ENCODE data around the gene CTXN1. TPM values are rescaled to one million over a fixed set of nuclear protein-coding genes. Genes with fewer than 3 reads are reported as not detected.

Gene CTXN1
- total RNA-seq, 1 experiment from 2014 or later = 5.2 TPM

DNA sequence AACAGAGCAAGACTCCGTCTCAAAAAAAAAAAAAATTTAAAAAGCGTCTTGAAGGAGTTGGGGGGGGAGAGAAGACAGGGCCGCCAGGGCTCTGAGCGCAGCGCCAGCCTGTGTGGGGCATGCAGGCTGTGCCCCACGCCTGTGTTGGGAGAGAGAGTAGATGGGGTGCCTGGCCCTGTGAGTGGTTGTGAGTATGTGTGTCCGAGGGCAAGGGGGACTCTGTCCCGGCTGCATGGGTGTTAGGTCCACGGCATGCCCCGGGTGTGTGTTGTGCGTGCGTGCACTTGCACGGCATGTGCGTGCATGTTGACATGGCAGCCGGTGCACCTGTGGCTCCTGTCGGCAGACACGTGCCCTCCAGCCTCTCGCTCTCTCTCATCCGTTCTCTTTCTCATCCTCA lies 18.8 kb downstream of the CTXN1 start:
- DNase-seq (ENCODE audit: unreplicated experiment) = no peak
- Mint-ChIP-seq H3K27me3 (ENCODE audit: insufficient read depth, unreplicated experiment) (no peaks in the 10 kb centered on the region), H3K9me3 (ENCODE audit: unreplicated experiment) (no peaks in the 10 kb centered on the region), H3K4me3 (ENCODE audit: unreplicated experiment) (peak overlapping the region; percentile 31), H3K36me3 (ENCODE audit: insufficient read depth, unreplicated experiment) (peaks cover 27% of the 10 kb centered on the region), H3K27ac (ENCODE audit: low read depth, unreplicated experiment) (peak overlapping the region; percentile 59), H3K4me1 (ENCODE audit: insufficient read depth, unreplicated experiment) (peaks cover 22% of the 10 kb centered on the region)
- intact Hi-C loops (cut with micrococcal nuclease) = no loop called here
- POLR2A ChIA-PET = no interaction called here
- CTCF ChIA-PET = no interaction called here
- BruUV-seq (replicated peaks) = no TSS peak
- TF ChIP-seq, protein P1, sequence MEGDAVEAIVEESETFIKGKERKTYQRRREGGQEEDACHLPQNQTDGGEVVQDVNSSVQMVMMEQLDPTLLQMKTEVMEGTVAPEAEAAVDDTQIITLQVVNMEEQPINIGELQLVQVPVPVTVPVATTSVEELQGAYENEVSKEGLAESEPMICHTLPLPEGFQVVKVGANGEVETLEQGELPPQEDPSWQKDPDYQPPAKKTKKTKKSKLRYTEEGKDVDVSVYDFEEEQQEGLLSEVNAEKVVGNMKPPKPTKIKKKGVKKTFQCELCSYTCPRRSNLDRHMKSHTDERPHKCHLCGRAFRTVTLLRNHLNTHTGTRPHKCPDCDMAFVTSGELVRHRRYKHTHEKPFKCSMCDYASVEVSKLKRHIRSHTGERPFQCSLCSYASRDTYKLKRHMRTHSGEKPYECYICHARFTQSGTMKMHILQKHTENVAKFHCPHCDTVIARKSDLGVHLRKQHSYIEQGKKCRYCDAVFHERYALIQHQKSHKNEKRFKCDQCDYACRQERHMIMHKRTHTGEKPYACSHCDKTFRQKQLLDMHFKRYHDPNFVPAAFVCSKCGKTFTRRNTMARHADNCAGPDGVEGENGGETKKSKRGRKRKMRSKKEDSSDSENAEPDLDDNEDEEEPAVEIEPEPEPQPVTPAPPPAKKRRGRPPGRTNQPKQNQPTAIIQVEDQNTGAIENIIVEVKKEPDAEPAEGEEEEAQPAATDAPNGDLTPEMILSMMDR (IDR thresholded peaks at IDR 0.05; ENCODE audit: unreplicated experiment) = no peak

GRCh38 chr19:7905859-7906258 lies 20.1 kb downstream of the CTXN1 start:
- DNase-seq (ENCODE audit: unreplicated experiment) = no peak

DNA sequence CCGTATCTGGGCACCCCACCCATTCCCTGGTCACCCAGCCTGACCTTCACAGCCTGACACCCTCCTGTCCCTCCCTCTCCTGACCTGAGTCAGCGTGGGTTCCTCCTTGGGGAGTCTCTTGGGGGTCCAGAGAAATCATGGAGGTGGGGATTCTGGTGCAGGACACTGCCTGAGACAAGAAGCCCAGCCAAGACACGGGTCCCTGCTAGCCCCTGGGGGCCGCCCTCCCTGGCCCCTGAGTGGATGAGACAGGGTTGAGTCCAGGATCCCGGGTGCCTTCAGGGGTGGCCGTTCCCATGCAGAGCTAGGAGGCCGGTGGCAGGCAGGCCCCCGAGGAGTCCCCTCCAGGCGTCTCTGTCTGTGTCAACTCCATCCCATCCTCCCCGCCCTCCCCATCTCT lies 20.7 kb downstream of the CTXN1 start:
- Mint-ChIP-seq H3K27me3 (ENCODE audit: insufficient read depth, unreplicated experiment) (no peaks in the 10 kb centered on the region), H3K36me3 (ENCODE audit: insufficient read depth, unreplicated experiment) (peaks cover 23% of the 10 kb centered on the region), H3K4me1 (ENCODE audit: insufficient read depth, unreplicated experiment) (peaks cover 32% of the 10 kb centered on the region), H3K9me3 (ENCODE audit: unreplicated experiment) (no peaks in the 10 kb centered on the region), H3K27ac (ENCODE audit: low read depth, unreplicated experiment) (peak overlapping the region; percentile 98), H3K4me3 (ENCODE audit: unreplicated experiment) (peak overlapping the region; percentile 97)
- intact Hi-C loops (cut with micrococcal nuclease) = no loop called here
- TF ChIP-seq, protein P1 (IDR thresholded peaks at IDR 0.05; ENCODE audit: unreplicated experiment) = no peak
- no TSS peak for BruUV-seq (replicated peaks)
- POLR2A ChIA-PET = no interaction called here
- DNase-seq (ENCODE audit: unreplicated experiment) = no peak
- CTCF ChIA-PET = interaction anchor here (0.6 to 1.1 kb wide), 2 partner anchors 12 to 57 kb away, joined by 3 to 6 read pairs; no protein-coding TSS in a partner anchor

More at GRCh38 chr19:7905859-7906258, 20.1 kb downstream of the CTXN1 start:
- Mint-ChIP-seq H3K27me3 (ENCODE audit: insufficient read depth, unreplicated experiment) (no peaks in the 10 kb centered on the region), H3K4me3 (ENCODE audit: unreplicated experiment) (peak overlapping the region; percentile 97), H3K36me3 (ENCODE audit: insufficient read depth, unreplicated experiment) (peaks cover 23% of the 10 kb centered on the region), H3K27ac (ENCODE audit: low read depth, unreplicated experiment) (peak overlapping the region; percentile 98), H3K4me1 (ENCODE audit: insufficient read depth, unreplicated experiment) (peaks cover 29% of the 10 kb centered on the region), H3K9me3 (ENCODE audit: unreplicated experiment) (no peaks in the 10 kb centered on the region)
- no TSS peak for BruUV-seq (replicated peaks)
- POLR2A ChIA-PET = no interaction called here
- CTCF ChIA-PET = interaction anchor here (0.6 to 1.1 kb wide), 2 partner anchors 12 to 57 kb away, joined by 3 to 6 read pairs; no protein-coding TSS in a partner anchor
- intact Hi-C loops (cut with micrococcal nuclease) = no loop called here
- TF ChIP-seq, protein P1 (IDR thresholded peaks at IDR 0.05; ENCODE audit: unreplicated experiment) = no peak

DNA sequence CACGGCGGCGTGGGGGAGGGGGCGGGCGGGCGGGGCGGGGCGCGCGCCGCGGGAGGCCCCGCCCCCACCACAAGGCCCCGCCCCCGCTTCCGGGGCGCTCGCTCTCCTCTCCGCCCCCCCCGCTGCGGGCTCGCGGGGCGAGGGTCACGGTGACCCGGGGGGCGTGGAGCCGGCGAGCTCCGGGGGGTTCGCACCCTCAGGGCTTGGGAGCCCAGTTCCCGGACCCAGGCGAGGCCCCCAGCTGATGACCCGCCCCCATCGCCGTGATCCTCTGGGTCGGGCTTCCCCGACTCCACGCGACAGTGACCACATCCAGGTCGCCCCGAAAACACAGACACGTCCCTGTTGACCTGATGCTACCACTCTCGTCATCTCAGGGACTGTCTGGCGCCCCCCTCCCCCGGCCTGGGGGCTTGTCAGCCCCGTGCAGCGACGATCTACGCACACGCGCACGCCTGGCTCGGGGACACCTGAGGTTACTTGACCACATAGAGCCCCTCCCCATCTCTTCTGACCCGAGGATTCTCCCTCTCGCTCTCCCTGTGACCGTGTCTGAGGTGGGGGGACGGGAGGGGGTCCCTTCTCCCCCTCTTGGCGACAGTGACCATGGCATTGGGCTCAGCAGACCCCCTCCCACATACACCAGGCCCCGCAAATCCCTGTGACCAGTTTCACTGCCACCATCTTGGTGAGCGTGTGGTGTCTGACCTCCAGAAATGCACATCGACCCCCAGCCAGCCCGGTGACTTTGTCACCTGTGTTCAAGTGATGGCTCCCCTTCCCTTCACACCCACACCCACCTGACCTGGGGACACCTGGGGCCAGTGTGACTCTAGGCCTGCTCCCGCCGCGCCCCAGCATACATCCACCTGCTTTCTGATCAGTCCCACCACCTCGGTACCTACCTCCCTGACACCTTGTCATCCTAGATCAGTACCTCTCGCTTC lies 21.6 kb downstream of the CTXN1 start:
- Mint-ChIP-seq H3K27ac (ENCODE audit: low read depth, unreplicated experiment) (peak overlapping the region; percentile 98), H3K4me3 (ENCODE audit: unreplicated experiment) (peak overlapping the region; percentile 97), H3K27me3 (ENCODE audit: insufficient read depth, unreplicated experiment) (no peaks in the 10 kb centered on the region), H3K36me3 (ENCODE audit: insufficient read depth, unreplicated experiment) (peaks cover 28% of the 10 kb centered on the region), H3K4me1 (ENCODE audit: insufficient read depth, unreplicated experiment) (peaks cover 32% of the 10 kb centered on the region), H3K9me3 (ENCODE audit: unreplicated experiment) (no peaks in the 10 kb centered on the region)
- BruUV-seq (replicated peaks) = no TSS peak
- peak; percentile 29 for DNase-seq (ENCODE audit: unreplicated experiment)
- ChIA-PET POLR2A (interaction anchor here (0.9 to 8.7 kb wide), 20 partner anchors 7 to 285 kb away, joined by 3 to 91 read pairs (median 4); partner anchors contain the start of genes EVI5L, LRRC8E, SNAPC2 and TGFBR3L), CTCF (interaction anchor here (0.7 to 1.2 kb wide), 9 partner anchors 11 to 97 kb away, joined by 3 to 12 read pairs (median 4); no protein-coding TSS in a partner anchor)
- TF ChIP-seq, protein P1 (IDR thresholded peaks at IDR 0.05; ENCODE audit: unreplicated experiment) = no peak
- intact Hi-C loops (cut with micrococcal nuclease) = loop anchor here (5.0 kb wide), 1 partner anchor 52 kb away; no protein-coding TSS in a partner anchor

Measured in MCF 10A (cell line).